ENCODE measurements around the gene BCAS4.
A peak's percentile ranks its signal among the peaks of the same experiment; 100 is the strongest.

BCAS4 gene

GRCh38 chr20:50848341-50848808 is 53.5 kb downstream of the BCAS4 start:
- Mint-ChIP-seq H3K27me3 (no peaks in the 10 kb centered on the region), H3K4me3 (no peak overlapping the region), H3K36me3 (peaks cover 5% of the 10 kb centered on the region), H3K9me3 (no peaks in the 10 kb centered on the region), H3K4me1 (peaks cover 9% of the 10 kb centered on the region), H3K27ac (no peak overlapping the region)

GRCh38 chr20:50848846-50849673 is 54.2 kb downstream of the BCAS4 start:
- Mint-ChIP-seq H3K9me3 (no peaks in the 10 kb centered on the region), H3K27me3 (no peaks in the 10 kb centered on the region), H3K27ac (no peak overlapping the region), H3K4me3 (no peak overlapping the region), H3K36me3 (peaks cover 6% of the 10 kb centered on the region), H3K4me1 (peaks cover 9% of the 10 kb centered on the region)

DNA sequence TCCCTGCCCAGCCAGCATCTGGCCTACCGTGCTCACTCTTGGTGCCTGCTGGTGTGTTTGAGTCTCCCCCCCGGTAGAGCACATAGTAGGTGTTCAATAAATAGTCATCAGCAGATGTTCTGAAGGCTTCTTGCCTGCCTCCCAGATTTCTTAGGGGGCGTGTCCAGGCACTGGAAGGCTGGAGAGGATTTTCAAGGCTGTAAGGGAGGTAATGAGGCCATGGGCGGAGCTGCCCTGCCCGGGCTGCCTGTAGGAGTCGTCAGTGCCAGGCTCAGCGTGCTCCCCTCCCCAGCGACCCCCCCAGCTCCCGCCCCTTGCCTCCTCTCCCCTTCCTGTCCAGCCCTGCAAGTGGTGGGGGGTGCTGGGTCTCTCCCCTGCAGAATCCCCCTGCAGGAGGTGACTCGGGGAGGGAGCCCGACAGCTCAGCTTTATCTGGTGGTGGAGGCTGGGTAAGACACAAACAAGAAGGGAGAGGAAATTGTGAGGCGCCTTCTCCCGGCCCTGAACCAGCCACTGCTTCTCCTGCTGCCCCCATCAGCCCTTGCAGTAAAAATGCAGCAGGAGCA is 55.9 kb downstream of the BCAS4 start:
- peaks cover 7% of the 10 kb centered on the region for H3K36me3 Mint-ChIP-seq
- H3K4me1 Mint-ChIP-seq, result peaks cover 9% of the 10 kb centered on the region
- no peaks in the 10 kb centered on the region for H3K9me3 Mint-ChIP-seq
- H3K4me3 Mint-ChIP-seq, result no peak overlapping the region
- no peaks in the 10 kb centered on the region for H3K27me3 Mint-ChIP-seq
- H3K27ac Mint-ChIP-seq, result no peak overlapping the region

DNA sequence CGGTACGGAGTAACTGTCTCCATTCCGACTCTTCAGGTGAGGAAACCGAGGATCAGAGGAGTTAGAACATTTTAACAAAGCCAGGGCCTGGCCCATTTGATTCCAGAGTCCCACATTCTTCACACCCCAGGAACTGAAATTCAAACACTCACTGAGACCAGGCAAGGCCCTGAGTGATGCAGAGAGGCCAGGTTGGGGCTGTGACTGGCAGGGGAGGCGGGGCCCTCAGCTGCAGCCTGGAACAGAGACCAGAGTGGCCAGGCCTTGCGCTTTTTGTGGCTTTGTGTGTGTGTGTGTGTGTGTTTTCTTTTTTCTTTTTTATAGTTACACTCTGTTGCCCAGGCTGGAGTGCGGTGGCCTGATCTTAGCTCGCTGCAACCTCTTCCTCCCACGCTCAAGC is 57.2 kb downstream of the BCAS4 start:
- Mint-ChIP-seq H3K27ac (peak overlapping the region; percentile 35), H3K4me3 (no peak overlapping the region), H3K27me3 (no peaks in the 10 kb centered on the region), H3K36me3 (peaks cover 6% of the 10 kb centered on the region), H3K4me1 (peaks cover 9% of the 10 kb centered on the region), H3K9me3 (no peaks in the 10 kb centered on the region)

DNA sequence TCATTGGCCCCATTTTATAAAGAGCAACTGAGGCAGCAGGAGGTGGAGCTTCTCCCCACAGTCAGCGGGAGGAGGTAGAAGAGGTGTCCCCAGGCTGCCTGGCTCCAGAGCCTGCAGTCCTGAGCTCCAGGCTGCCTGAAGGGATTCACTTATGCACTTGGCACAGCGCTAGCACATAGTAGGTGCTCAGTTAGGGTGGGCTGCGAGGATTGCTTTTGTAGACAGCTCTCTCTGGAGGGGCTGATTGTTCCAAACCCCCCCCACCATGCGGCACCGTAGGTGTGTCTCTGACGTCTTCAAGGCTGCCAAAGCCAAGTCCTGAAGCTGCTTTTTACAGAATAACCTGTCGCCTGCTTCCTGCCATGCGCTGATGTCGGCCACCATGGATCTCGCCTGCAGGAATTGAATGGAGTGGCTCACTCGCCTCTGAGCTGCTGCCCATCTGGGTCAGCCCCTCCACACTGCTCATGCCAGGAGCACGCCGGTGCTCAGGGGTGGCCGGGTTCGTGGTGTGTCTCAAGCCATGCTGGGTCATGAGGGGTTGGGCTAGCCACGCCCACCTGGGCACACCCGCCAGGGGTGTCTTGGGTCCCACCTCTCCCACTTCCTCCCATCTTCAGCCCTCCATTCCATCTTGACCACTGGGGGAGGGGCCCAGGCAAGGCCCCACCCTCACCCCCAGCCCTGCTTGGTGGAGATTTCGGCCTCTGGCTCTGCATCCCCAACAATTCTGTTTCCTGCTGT is 59.8 kb downstream of the BCAS4 start:
- Mint-ChIP-seq H3K4me1 (peaks cover 5% of the 10 kb centered on the region), H3K4me3 (no peak overlapping the region), H3K27me3 (no peaks in the 10 kb centered on the region), H3K36me3 (peaks cover 6% of the 10 kb centered on the region), H3K27ac (peak overlapping the region; percentile 19), H3K9me3 (no peaks in the 10 kb centered on the region)

- Mint-ChIP-seq H3K36me3 (peaks cover 6% of the 10 kb centered on the region), H3K27ac (no peak overlapping the region), H3K4me3 (no peak overlapping the region), H3K4me1 (no peaks in the 10 kb centered on the region), H3K27me3 (no peaks in the 10 kb centered on the region), H3K9me3 (no peaks in the 10 kb centered on the region)
Observed at GRCh38 chr20:50855498-50856474, 60.9 kb downstream of the BCAS4 start.

- Mint-ChIP-seq H3K4me1 (no peaks in the 10 kb centered on the region), H3K27ac (no peak overlapping the region), H3K27me3 (no peaks in the 10 kb centered on the region), H3K4me3 (no peak overlapping the region), H3K9me3 (no peaks in the 10 kb centered on the region), H3K36me3 (peaks cover 6% of the 10 kb centered on the region)
Observed at GRCh38 chr20:50856475-50857041, 61.7 kb downstream of the BCAS4 start.

DNA sequence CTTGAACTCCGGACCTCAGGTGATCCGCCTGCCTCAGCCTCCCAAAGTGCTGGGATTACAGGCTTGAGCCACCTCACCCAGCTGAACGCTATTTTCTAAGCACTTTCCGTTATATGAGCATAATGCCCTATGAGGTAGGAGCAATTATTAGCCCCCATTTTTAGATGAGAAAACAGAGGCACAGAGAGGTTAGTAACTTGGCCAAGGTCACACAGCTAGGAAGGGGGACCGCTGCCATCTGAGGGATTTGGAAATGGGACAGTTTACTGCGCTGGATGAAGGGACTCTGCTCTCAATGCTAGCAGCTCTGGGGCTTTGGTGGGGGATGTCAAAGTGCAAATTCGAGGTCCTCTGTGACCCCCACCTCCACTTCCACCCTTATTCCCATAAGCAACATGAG is 62.5 kb downstream of the BCAS4 start:
- Mint-ChIP-seq H3K4me3 (no peak overlapping the region), H3K27me3 (no peaks in the 10 kb centered on the region), H3K9me3 (no peaks in the 10 kb centered on the region), H3K27ac (no peak overlapping the region), H3K36me3 (peaks cover 4% of the 10 kb centered on the region), H3K4me1 (no peaks in the 10 kb centered on the region)

DNA sequence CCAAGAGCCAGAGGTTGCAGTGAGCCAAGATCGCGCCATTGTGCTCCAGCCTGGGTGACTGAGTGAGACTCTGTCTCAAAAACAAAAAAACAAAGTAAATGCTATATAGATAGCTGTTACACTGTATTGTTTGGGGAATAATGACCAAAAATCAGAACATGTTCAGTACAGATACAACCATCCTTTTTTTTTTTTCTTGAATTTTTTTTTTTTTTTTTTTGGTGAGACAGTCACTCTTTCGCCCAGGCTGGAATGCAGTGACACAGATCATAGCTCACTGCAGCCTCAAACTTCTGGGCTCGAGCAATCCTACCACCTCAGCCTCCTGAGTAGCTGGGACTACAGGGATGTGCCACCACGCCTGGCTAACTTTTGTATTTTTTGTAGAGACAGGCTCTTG is 63.7 kb downstream of the BCAS4 start:
- Mint-ChIP-seq H3K9me3 (no peaks in the 10 kb centered on the region), H3K36me3 (peaks cover 2% of the 10 kb centered on the region), H3K4me3 (no peak overlapping the region), H3K27me3 (no peaks in the 10 kb centered on the region), H3K4me1 (no peaks in the 10 kb centered on the region), H3K27ac (no peak overlapping the region)

- H3K27me3 Mint-ChIP-seq, result no peaks in the 10 kb centered on the region
- no peak overlapping the region for H3K4me3 Mint-ChIP-seq
- peaks cover 2% of the 10 kb centered on the region for H3K36me3 Mint-ChIP-seq
- no peak overlapping the region for H3K27ac Mint-ChIP-seq
- H3K9me3 Mint-ChIP-seq, result no peaks in the 10 kb centered on the region
- no peaks in the 10 kb centered on the region for H3K4me1 Mint-ChIP-seq
Observed at GRCh38 chr20:50859161-50859560, 64.3 kb downstream of the BCAS4 start.

DNA sequence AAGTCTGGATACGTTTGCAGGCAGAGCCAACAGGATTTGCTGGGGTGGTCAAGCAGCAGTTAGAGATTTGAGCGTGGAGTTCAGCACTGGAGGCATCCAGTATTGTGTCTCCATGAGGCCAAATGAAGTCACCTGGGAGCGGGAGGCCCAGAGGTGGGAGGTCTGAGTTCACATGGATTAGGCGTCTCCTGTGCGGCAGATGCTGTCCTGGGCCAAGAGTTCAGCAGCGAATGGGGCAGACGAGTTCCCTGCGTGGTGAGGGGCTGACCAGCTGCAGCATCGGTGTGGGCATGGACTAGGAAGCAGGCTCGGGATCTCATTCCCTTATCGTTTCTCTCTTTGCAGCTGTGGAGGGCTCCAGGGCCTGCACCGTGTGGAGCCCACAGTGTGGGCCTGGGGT is 66.2 kb downstream of the BCAS4 start:
- H3K27ac Mint-ChIP-seq, result no peak overlapping the region
- no peak overlapping the region for H3K4me3 Mint-ChIP-seq
- H3K36me3 Mint-ChIP-seq, result no peaks in the 10 kb centered on the region
- no peaks in the 10 kb centered on the region for H3K9me3 Mint-ChIP-seq
- H3K4me1 Mint-ChIP-seq, result no peaks in the 10 kb centered on the region
- H3K27me3 Mint-ChIP-seq, result no peaks in the 10 kb centered on the region

GRCh38 chr20:50862546-50862945 is 67.7 kb downstream of the BCAS4 start:
- no peak overlapping the region for H3K27ac Mint-ChIP-seq
- no peaks in the 10 kb centered on the region for H3K36me3 Mint-ChIP-seq
- H3K4me3 Mint-ChIP-seq, result no peak overlapping the region
- no peaks in the 10 kb centered on the region for H3K27me3 Mint-ChIP-seq
- H3K9me3 Mint-ChIP-seq, result no peaks in the 10 kb centered on the region
- no peaks in the 10 kb centered on the region for H3K4me1 Mint-ChIP-seq

GRCh38 chr20:50865114-50865513 is 70.3 kb downstream of the BCAS4 start:
- H3K27me3 Mint-ChIP-seq, result no peaks in the 10 kb centered on the region
- H3K4me1 Mint-ChIP-seq, result no peaks in the 10 kb centered on the region
- no peak overlapping the region for H3K27ac Mint-ChIP-seq
- no peak overlapping the region for H3K4me3 Mint-ChIP-seq
- no peaks in the 10 kb centered on the region for H3K9me3 Mint-ChIP-seq
- no peaks in the 10 kb centered on the region for H3K36me3 Mint-ChIP-seq

- Mint-ChIP-seq H3K27me3 (no peaks in the 10 kb centered on the region), H3K4me3 (no peak overlapping the region), H3K4me1 (no peaks in the 10 kb centered on the region), H3K9me3 (no peaks in the 10 kb centered on the region), H3K36me3 (no peaks in the 10 kb centered on the region), H3K27ac (no peak overlapping the region)
Observed at GRCh38 chr20:50865591-50865990, 70.7 kb downstream of the BCAS4 start.
